ENCODE measurements around the gene LGR5.

GRCh38 chr12:71475280-71475679 is 35.7 kb downstream of the LGR5 start:
- TF ChIP-seq CTCF (IDR thresholded peaks at IDR 0.05), result no peak
- no peak for TF ChIP-seq POLR2A (IDR thresholded peaks at IDR 0.05)

Data from uterus (tissue), 2 donors.